Psoas muscle (tissue), 8 donors: ENCODE results near the gene KLHDC7B. TPM values are rescaled to one million over a fixed set of nuclear protein-coding genes. Genes with fewer than 3 reads are reported as not detected.
"Not testable (repeated sequence)": the region's sequence is repeated elsewhere in the genome, so short reads cannot be mapped to it uniquely, and the experiment has no call there.

Experiments used
- ATAC-seq, 4 donors: fragments of 200-7000 bp; cut with Tn5 transposase; one replicate each; pipeline ENCODE4 v1.9.1; 2020; ENCODE audit warnings: moderate library complexity in 3 of 4, mild to moderate bottlenecking in 2 of 4
- DNase-seq, 2 donors: peaks; one replicate each; pipeline ENCODE4 v3.0.0-alpha.2; 2020
- H3K27ac ChIP-seq: fragments of 200-600 bp; one replicate; pipeline ENCODE4 v1.8.0; 2022
- H3K27me3 ChIP-seq, 3 donors: fragments of 200-600 bp in 1 of 3; one replicate each; pipeline versions ENCODE4 v1.6.1 to v1.8.0; 2013 to 2022; ENCODE audit warnings: low read length in 2 of 3, mild to moderate bottlenecking in 2 of 3, moderate library complexity in 1 of 3; ENCODE audit not compliant: insufficient read depth in 3 of 3
- H3K36me3 ChIP-seq, 2 donors: fragments of 200-600 bp in 1 of 2; one replicate each; pipeline versions ENCODE4 v1.6.1 to v1.8.0; 2013 to 2022; ENCODE audit warnings: low read depth in 1 of 2, mild to moderate bottlenecking in 1 of 2, moderate library complexity in 1 of 2; ENCODE audit not compliant: insufficient read depth in 1 of 2
- H3K4me1 ChIP-seq: fragments of 200-600 bp; one replicate; pipeline ENCODE4 v1.8.0; 2022
- H3K4me3 ChIP-seq: fragments of 200-600 bp; one replicate; pipeline ENCODE4 v1.8.0; 2022; ENCODE audit warnings: mild to moderate bottlenecking
- H3K9me3 ChIP-seq: fragments of 200-600 bp; one replicate; pipeline ENCODE4 v1.8.0; 2022
- WGBS, 3 donors: extraction: QIAGEN DNeasy Blood & Tissue Kit; methylation state at CpG; one replicate each; pipeline versions ENCODE4 v1.1.6 to v1.1.7; 2013; 5-methylcytosine and 5-hydroxymethylcytosine counted together
- intact Hi-C, 2 donors: fragments of 100-400 bp; cut with DNase I; formaldehyde crosslinking; loops; one replicate each; pipeline versions ENCODE4 v1.11.0 to v1.14.2; 2022
- polyA plus RNA-seq, 3 donors: library from polyadenylated mRNA; stranded (reverse); fragments of 200-250 nt; gene quantifications; one replicate each; pipeline ENCODE4 v1.2.3, GENCODE V29; 2013
- total RNA-seq, 4 donors: library from RNA; stranded (reverse); fragmentation: NEBNext Ultra II Directional in 2 of 4; extraction: Animal tissue kit (Norgen Biotek cat#: 25700) in 2 of 4; gene quantifications; one replicate each; pipeline versions ENCODE4 v1.2.1 to v1.2.4, GENCODE V29; 2021 to 2023
- TF ChIP-seq, protein P1 (sequence below): fragments of 200-600 bp; IDR thresholded peaks from one replicate; pipeline ENCODE4 v1.8.0; 2022; ENCODE audit warnings: antibody characterized with exemption
- donor health status: healthy with polysubstance abuse.
- donor health status: DM: no; HTN: no; CAD: no; lungs with moderate emphysema.
- donor health status: Bipolar disorder and iron deficiency.
- donor health status: healthy.
- donor health status: DM: yes; HTN: yes; CAD: no.
- donor health status: DM: no; HTN: no; CAD: no.
- donor health status: DM: no; HTN: no; CAD: no.
- donor health status: DM: yes; HTN: yes; CAD: no.

The KLHDC7B gene
- total and polyA plus RNA-seq, 7 donors: 0.01 to 0.11 (median 0.01) TPM; not detected in 4

DNA sequence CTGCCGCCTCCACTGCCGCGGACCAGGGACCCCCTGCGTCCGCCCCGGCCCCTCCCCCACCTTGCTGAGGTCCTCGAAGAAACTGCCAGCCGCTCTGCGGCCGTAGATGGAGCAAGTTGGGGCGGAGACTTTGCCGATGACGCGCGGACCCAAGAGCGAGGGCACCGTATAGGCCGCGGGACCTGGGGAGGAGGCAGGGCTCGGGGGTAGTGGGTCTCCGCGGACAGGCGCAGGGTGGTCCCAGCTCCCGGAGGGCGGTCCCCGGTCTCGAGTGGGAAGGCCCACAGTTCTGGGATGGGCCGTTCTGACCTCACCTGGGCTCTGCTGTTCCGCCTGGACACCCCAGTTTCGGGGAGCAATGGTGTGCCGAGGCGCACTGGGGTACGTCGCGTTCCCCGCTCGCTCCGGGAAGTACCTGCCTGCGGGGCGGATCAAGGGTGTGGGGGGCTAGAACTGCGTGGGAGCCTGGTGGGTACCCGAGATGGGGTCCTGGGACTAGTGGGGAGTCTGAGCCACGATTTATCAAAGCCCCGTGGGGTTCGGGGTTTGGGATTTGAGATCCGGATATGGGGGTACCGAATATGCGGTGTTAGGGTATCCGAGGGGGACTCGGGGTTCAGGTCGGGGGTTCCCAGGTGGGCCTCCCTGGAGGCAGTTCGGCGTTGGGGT is 14.7 kb upstream of the KLHDC7B start:
- intact Hi-C loops: loop anchor here in 1 of 2 donors (5.0 kb wide), 1 partner anchor 91 kb away; no protein-coding TSS in a partner anchor
- no peaks in the 10 kb centered on the region for H3K36me3 ChIP-seq
- peaks cover 22% of the 10 kb centered on the region for H3K4me1 ChIP-seq
- WGBS, 3 donors: 2 to 4% (median 4%) methylated on average over 43 to 53 of the region's 53 CpGs
- H3K9me3 ChIP-seq: no peaks in the 10 kb centered on the region
- TF ChIP-seq, protein P1, sequence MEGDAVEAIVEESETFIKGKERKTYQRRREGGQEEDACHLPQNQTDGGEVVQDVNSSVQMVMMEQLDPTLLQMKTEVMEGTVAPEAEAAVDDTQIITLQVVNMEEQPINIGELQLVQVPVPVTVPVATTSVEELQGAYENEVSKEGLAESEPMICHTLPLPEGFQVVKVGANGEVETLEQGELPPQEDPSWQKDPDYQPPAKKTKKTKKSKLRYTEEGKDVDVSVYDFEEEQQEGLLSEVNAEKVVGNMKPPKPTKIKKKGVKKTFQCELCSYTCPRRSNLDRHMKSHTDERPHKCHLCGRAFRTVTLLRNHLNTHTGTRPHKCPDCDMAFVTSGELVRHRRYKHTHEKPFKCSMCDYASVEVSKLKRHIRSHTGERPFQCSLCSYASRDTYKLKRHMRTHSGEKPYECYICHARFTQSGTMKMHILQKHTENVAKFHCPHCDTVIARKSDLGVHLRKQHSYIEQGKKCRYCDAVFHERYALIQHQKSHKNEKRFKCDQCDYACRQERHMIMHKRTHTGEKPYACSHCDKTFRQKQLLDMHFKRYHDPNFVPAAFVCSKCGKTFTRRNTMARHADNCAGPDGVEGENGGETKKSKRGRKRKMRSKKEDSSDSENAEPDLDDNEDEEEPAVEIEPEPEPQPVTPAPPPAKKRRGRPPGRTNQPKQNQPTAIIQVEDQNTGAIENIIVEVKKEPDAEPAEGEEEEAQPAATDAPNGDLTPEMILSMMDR: no peak
- ATAC-seq (peak; percentile 36 to 62 (median 40)), DNase-seq (peak; percentile 85 to 93)
- H3K27ac ChIP-seq: peak overlapping the region; percentile 79
- H3K27me3 ChIP-seq: peaks cover 0 to 69% (median 25%) of the 10 kb centered on the region in 3 donors
- H3K4me3 ChIP-seq: peak overlapping the region; percentile 69

DNA sequence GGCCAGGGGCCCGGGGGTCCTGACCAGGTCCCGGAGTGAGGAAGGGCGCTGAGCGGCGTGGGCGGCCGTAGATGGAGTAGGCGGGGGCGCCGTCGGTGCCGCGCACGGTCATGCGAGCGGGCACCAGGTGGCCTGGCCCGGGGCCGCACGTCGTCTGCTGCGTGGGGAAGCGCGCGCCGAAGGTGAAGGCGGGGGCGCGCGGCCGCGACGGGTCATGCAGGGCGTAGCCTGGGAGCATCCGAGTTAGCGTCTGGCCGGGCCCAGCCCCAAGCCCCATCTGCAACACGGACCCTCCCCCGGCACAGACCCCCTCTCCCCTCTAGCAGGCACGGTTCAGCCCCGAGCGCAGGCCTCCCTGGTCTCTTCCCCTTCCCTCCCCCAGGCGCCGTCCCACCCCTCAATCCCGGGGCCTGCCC is 14.1 kb upstream of the KLHDC7B start:
- peaks cover 22% of the 10 kb centered on the region for H3K4me1 ChIP-seq
- no peaks in the 10 kb centered on the region for H3K36me3 ChIP-seq
- no peaks in the 10 kb centered on the region for H3K9me3 ChIP-seq
- peaks cover 0 to 71% (median 27%) of the 10 kb centered on the region in 3 donors for H3K27me3 ChIP-seq
- 1% methylated on average over 30 to 44 of the region's 44 CpGs for WGBS, 3 donors
- peak overlapping the region; percentile 69 for H3K4me3 ChIP-seq
- DNase-seq (peak; percentile 69 to 75), ATAC-seq (peak; percentile 13 to 46 (median 20))
- peak overlapping the region; percentile 79 for H3K27ac ChIP-seq
- intact Hi-C loops: loop anchor here in 1 of 2 donors (5.0 kb wide), 1 partner anchor 91 kb away; no protein-coding TSS in a partner anchor
- TF ChIP-seq, protein P1: no peak

DNA sequence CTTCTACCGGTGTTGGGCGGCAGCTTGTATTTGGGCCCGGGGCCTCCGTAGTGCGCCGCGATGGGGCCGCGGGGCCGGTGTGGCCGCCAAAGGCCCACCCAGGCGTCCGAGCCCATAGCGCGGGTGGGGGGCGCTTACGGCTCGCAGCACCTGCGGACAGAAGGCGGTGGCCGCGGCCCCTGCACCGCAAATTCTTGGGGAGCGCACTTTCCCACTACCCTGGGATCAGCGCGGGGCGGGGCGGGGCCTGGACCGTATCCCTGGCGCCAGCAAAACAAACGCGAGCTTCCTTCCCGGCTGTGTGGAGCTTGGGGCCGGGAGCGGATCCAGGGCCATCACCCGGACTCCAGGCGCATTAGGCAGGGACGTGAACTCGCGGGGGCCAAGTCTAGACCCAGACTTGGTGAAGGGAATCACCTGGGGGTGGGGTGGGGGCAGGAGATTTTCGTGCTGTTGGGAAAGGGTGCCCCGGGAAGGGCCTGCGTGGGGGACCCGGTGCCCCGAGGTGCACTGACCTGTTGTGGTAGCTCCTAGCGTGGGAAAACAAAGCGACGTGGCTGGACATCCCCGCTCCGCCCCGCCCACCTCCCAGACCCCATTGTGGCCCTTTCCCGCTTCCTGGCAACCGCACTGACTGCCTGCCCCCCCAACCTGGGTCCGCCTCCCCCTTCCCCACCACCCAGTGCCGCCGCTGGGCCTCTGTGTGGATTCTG is 13.6 kb upstream of the KLHDC7B start:
- peaks cover 22% of the 10 kb centered on the region for H3K4me1 ChIP-seq
- ATAC-seq: peak; percentile 23 to 54 (median 40)
- DNase-seq: peak; percentile 84 to 88
- H3K4me3 ChIP-seq: peak overlapping the region; percentile 69
- intact Hi-C loops: loop anchor here in 1 of 2 donors (5.0 kb wide), 1 partner anchor 90 kb away; no protein-coding TSS in a partner anchor
- WGBS, 3 donors: 2 to 3% (median 3%) methylated on average over 55 to 56 of the region's 56 CpGs
- H3K9me3 ChIP-seq: no peaks in the 10 kb centered on the region
- peak overlapping the region; percentile 79 for H3K27ac ChIP-seq
- TF ChIP-seq, protein P1: no peak
- peaks cover 0 to 71% (median 27%) of the 10 kb centered on the region in 3 donors for H3K27me3 ChIP-seq
- H3K36me3 ChIP-seq: no peaks in the 10 kb centered on the region

DNA sequence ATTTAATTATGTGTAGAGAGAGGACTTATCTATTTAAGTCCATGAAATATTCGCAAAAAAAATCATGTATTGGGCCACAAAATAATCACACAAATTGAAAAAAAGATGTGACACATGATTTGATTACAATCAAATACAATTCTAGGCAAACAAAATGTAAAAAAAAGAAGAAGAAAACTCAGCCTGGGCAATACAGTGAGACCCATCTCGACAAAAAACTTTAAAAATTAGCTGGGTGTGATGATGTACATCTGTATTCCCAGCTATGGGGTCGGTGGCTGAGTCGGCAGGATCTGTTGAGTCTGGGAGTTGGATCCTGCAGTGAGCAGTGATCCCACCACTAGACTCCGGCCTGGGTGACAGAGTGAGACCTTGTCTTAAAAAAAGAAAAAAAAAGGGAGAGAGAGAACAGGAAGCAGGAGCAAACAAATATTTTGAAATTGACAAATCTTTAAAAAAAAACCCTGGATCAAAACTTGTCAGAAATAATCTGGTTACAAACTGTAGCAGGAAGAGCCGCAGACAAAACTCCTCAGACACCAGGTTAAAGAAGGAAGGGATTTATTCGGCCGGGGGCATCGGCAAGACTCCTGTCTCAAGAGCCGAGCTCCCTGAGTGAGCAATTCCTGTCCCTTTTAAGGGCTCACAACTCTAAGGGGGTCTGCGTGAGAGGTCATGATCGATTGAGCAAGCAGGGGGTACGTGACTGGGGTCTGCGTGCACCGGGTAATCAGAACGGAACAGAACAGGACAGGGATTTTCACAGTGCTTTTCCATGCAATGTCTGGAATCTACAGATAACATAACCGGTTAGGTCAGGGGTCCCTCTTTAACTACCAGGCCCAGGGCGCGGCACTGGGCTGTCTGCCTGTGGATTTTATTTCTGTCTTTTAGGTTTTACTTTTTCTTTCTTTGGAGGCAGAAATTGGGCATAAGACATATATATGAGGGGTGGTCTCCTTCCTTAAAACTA is 12.6 kb upstream of the KLHDC7B start:
- no peak for DNase-seq
- intact Hi-C loops: loop anchor here in 1 of 2 donors (5.0 kb wide), 1 partner anchor 89 kb away; no protein-coding TSS in a partner anchor
- 77 to 83% (median 77%) methylated on average over 19 of the region's 19 CpGs for WGBS, 3 donors
- Histone ChIP-seq H3K9me3 (no peaks in the 10 kb centered on the region), H3K4me1 (peaks cover 19% of the 10 kb centered on the region), H3K27me3 (peaks cover 0 to 74% (median 27%) of the 10 kb centered on the region in 3 donors), H3K27ac (peak overlapping the region; percentile 79), H3K36me3 (no peaks in the 10 kb centered on the region), H3K4me3 (peak overlapping the region; percentile 69)
- ATAC-seq: no peak
- TF ChIP-seq, protein P1: no peak

DNA sequence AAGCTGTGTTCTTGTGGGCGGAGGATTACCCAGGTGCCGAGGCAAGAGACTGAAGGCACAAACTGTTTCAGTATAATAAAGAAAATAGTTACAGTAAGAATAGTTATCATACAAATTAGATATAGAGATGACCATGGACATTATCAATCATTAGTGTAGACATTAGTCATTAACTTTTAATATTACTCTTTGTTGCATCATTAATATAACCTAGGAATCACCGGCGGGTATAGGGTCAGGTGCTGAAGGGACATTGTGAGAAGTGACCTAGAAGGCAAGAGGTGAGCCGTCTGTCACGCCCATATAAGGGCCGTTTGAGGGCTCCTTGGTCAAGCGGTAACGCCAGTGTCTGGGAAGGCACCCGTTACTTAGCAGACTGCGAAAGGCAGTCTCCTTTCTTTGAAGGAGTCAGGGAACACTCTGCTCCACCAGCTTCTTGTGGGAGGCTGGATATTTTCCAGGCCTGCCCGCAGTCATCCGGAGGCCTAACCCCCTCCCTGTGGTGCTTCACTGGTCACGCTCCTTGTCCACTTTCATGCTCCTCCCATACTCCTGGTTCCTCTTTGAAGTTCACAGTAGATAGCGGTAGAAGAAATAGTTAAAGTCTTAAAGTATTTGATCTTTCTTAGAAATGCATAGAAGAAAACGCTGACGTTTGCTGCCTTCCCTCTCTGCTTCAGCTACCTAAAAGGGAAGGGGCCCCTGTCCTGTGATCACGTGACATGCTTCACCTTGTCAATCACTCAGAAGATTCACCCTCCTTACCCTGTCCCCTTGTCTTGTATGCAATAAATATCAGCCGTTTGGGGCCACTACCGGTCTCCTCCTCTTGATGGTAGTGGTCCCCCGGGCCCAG is 11.6 kb upstream of the KLHDC7B start:
- intact Hi-C loops: loop anchor here in 1 of 2 donors (5.0 kb wide), 1 partner anchor 88 kb away; no protein-coding TSS in a partner anchor
- Histone ChIP-seq H3K27me3 (peaks cover 0 to 70% (median 25%) of the 10 kb centered on the region in 3 donors), H3K4me1 (peaks cover 18% of the 10 kb centered on the region)
- WGBS, 3 donors: 48 to 59% (median 51%) methylated on average over 21 of the region's 21 CpGs
- not testable (repeated sequence) for ATAC-seq, H3K27ac ChIP-seq, H3K36me3 ChIP-seq, H3K4me3 ChIP-seq, H3K9me3 ChIP-seq
- peak in 1 of 2 donors; percentile 60 for DNase-seq
